Kidney capillary endothelial cell (primary cell): Measurements from ENCODE around the gene POLR2A.
"Not testable (repeated sequence)": the region's sequence is repeated elsewhere in the genome, so short reads cannot be mapped to it uniquely, and the experiment has no call there.

Experiments used
- DNase-seq: peaks from one replicate; pipeline ENCODE4 v3.0.0-alpha.2; 2018; ENCODE audit warnings: low spot score

Gene POLR2A

GRCh38 chr17:7460850-7461660 lies 23.1 kb upstream of the POLR2A start:
- no peak for DNase-seq

- no peak for DNase-seq
Measured at GRCh38 chr17:7462474-7463371, 21.4 kb upstream of the POLR2A start.

- DNase-seq: no peak
Measured at GRCh38 chr17:7463372-7463846, 20.8 kb upstream of the POLR2A start.

- DNase-seq: no peak
Measured at GRCh38 chr17:7464081-7464480, 20.1 kb upstream of the POLR2A start.

GRCh38 chr17:7465597-7466275 lies 18.4 kb upstream of the POLR2A start:
- no peak for DNase-seq

- no peak for DNase-seq
Measured at GRCh38 chr17:7466318-7466638, 17.9 kb upstream of the POLR2A start.

- no peak for DNase-seq
Measured at GRCh38 chr17:7466639-7467341, 17.4 kb upstream of the POLR2A start.

GRCh38 chr17:7467498-7467897 lies 16.7 kb upstream of the POLR2A start:
- no peak for DNase-seq

- no peak for DNase-seq
Measured at GRCh38 chr17:7468290-7468689, 15.9 kb upstream of the POLR2A start.

- no peak for DNase-seq
Measured at GRCh38 chr17:7468804-7469389, 15.3 kb upstream of the POLR2A start.

GRCh38 chr17:7469843-7470242 lies 14.3 kb upstream of the POLR2A start:
- DNase-seq: not testable (repeated sequence)

GRCh38 chr17:7470457-7470973 lies 13.7 kb upstream of the POLR2A start:
- not testable (repeated sequence) for DNase-seq

GRCh38 chr17:7471729-7472128 lies 12.4 kb upstream of the POLR2A start:
- no peak for DNase-seq

GRCh38 chr17:7474767-7475166 lies 9.4 kb upstream of the POLR2A start:
- DNase-seq: not testable (repeated sequence)

- DNase-seq: no peak
Measured at GRCh38 chr17:7475764-7476422, 8.3 kb upstream of the POLR2A start.

GRCh38 chr17:7476494-7476893 lies 7.7 kb upstream of the POLR2A start:
- no peak for DNase-seq

GRCh38 chr17:7476951-7477350 lies 7.2 kb upstream of the POLR2A start:
- DNase-seq: no peak

GRCh38 chr17:7477392-7478275 lies 6.5 kb upstream of the POLR2A start:
- DNase-seq: no peak
